ENCODE data around the gene SPNS2.

DNA sequence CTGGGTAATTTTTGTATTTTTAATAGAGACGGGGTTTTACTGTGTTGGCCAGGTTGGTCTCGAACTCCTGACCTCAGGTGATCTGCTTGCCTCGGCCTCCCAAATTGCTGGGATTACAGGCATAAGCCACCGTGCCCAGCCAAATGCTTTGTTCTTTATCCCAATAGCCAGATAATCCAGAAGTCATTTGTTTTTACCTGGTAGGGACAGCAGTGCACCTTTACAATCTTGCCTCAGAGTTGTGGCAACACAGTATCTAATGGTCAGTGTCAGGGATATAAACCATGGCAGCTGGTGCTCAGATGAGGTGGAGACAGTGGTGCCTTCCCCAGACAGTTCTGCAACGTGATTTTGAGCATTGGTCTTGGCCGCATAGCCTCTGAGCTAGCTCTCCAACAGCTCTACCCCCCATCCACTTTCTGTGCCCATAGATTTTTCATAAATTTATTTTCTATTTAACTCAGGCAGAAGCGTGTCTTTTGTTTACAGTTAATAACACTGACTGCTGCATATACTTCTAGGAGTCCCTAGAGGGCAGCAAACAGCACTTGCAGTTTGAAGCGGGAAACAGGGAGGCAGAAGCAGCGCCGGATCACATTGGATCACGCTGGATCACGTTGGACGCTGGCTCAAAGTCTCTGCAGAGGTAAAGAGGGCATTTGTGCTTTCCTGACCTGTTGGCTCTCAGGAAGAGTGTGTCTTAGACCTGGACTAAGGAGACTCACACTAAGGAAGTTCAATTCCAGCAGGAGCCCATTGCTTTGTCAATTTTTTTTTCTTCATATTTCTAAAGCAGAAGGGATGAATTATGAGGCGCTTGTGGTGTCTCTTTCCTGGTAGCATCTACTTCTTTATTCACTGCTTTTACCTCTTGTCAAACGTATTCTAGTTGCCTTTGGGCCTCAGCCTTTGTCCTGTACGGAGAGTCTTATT lies 66.8 kb downstream of the SPNS2 start:
- TF ChIP-seq EP300 (IDR thresholded peaks at IDR 0.05; ENCODE audit: borderline replicate concordance in 1 of 2, low read depth in 1 of 2, low read length in 1 of 2) (no peak), PBX3 (IDR thresholded peaks at IDR 0.05) (0 out of 2 replicates have a peak, but pooled peaks have one; percentile 5), EZH2phosphoT487 (IDR thresholded peaks at IDR 0.05; ENCODE audit: borderline replicate concordance, low read depth) (no peak), GABPA (IDR thresholded peaks at IDR 0.05; ENCODE audit: low read depth) (no peak)

All from SK-N-SH (cell line).